ENCODE data around the gene BET1. TPM values are rescaled to one million over a fixed set of nuclear protein-coding genes. Genes with fewer than 3 reads are reported as not detected.
A peak's percentile ranks its signal among the peaks of the same experiment; 100 is the strongest.

The BET1 gene
- total and polyA plus RNA-seq, 9 of the 15 experiments (the other 6 are each of a cell fraction or from before 2014, with no cell fraction given) = 15.8 to 190 (median 37.8) TPM

GRCh38 chr7:94004024-94004951, at the start of gene BET1 (continued):
- TF ChIP-seq ZBTB7A (IDR thresholded peaks at IDR 0.05; ENCODE audit: borderline replicate concordance, control insufficient read depth, low read depth, low read length) = no peak
- peak; percentile 50; the same call in 1 of the 2 replicates for TF ChIP-seq CHD2 (IDR thresholded peaks at IDR 0.05; ENCODE audit: low read depth, low read length)
- TF ChIP-seq ZBTB12 (CRISPR knock-in tag; IDR thresholded peaks at IDR 0.05) = peak; percentile 96
- no peak for TF ChIP-seq ZBTB8A (IDR thresholded peaks at IDR 0.05; ENCODE audit: partially characterized antibody)
- no peak for TF ChIP-seq E2F5 (CRISPR knock-in tag; IDR thresholded peaks at IDR 0.05)
- TF ChIP-seq POLR2AphosphoS2 (IDR thresholded peaks at IDR 0.05; ENCODE audit: low read length) = no peak
- TF ChIP-seq RBM22 (IDR thresholded peaks at IDR 0.05; ENCODE audit: low read depth, low read length, poor library complexity, severe bottlenecking) = no peak
- no peak for TF ChIP-seq WHSC1 (IDR thresholded peaks at IDR 0.05; ENCODE audit: low read length)
- TF ChIP-seq LEF1 (IDR thresholded peaks at IDR 0.05) = no peak
- TF ChIP-seq PML (IDR thresholded peaks at IDR 0.05; ENCODE audit: low read length) = peak; percentile 81; the same call in 1 of the 2 replicates
- TF ChIP-seq SIN3B (IDR thresholded peaks at IDR 0.05; ENCODE audit: low read depth) = peak; percentile 84
- TF ChIP-seq ZNF695 (CRISPR knock-in tag; IDR thresholded peaks at IDR 0.05) = no peak
- no peak for TF ChIP-seq ZNF449 (CRISPR knock-in tag; IDR thresholded peaks at IDR 0.05)
- 0 out of 2 replicates have a peak, but pooled peaks have one; percentile 23 for TF ChIP-seq FOXP1 (CRISPR knock-in tag; IDR thresholded peaks at IDR 0.05)
- TF ChIP-seq ZNF57 (CRISPR knock-in tag; IDR thresholded peaks at IDR 0.05) = no peak
- no peak for TF ChIP-seq TARDBP (IDR thresholded peaks at IDR 0.05)
- peak; percentile 89 for TF ChIP-seq POLR2G (IDR thresholded peaks at IDR 0.05; ENCODE audit: low read depth, low read length)
- no peak for TF ChIP-seq ZNF232 (CRISPR knock-in tag; IDR thresholded peaks at IDR 0.05)
- no peak for TF ChIP-seq GATAD2A (IDR thresholded peaks at IDR 0.05)
